MM.1S (cell line): ENCODE results near the gene MMP24OS.
A peak's percentile ranks its signal among the peaks of the same experiment; 100 is the strongest.

Experiments
- DNase-seq: peaks from one replicate; pipeline ENCODE4 v3.0.0-alpha.2; 2015
- H2AFZ ChIP-seq: fragments of 300-600 bp; sonication (generic); 2 replicates; pipeline ENCODE4 v1.6.0; 2016; ENCODE audit warnings: antibody characterized with exemption, low read length
- H3F3A ChIP-seq: fragments of 300-600 bp; sonication (generic); 2 replicates; pipeline ENCODE4 v1.6.1; 2016; ENCODE audit warnings: mild to moderate bottlenecking, antibody characterized with exemption, low read length, moderate library complexity, mixed read lengths; ENCODE audit not compliant: insufficient read depth
- H3K27ac ChIP-seq: fragments of 300-600 bp; sonication (generic); 2 replicates; pipeline ENCODE4 v1.5.1; 2016; ENCODE audit warnings: mild to moderate bottlenecking, low read length
- H3K27me3 ChIP-seq: fragments of 300-600 bp; sonication (generic); replicated peaks from 2 replicates; pipeline ENCODE4 v1.6.0; 2016; ENCODE audit warnings: low read length; ENCODE audit not compliant: insufficient read depth
- H3K36me3 ChIP-seq: fragments of 300-600 bp; sonication (generic); replicated peaks from 2 replicates; pipeline ENCODE4 v1.6.1; 2016; ENCODE audit warnings: mild to moderate bottlenecking, low read length, mixed read lengths; ENCODE audit not compliant: insufficient read depth
- H3K4me1 ChIP-seq: fragments of 300-600 bp; sonication (generic); 2 replicates; pipeline ENCODE4 v1.6.1; 2016; ENCODE audit warnings: low read length, mixed read lengths
- H3K4me2 ChIP-seq: fragments of 300-600 bp; sonication (generic); 2 replicates; pipeline ENCODE4 v1.6.0; 2016; ENCODE audit warnings: low read depth, low read length
- H3K4me3 ChIP-seq: fragments of 300-600 bp; sonication (generic); 2 replicates; pipeline ENCODE4 v1.5.1; 2016; ENCODE audit warnings: low read length, mixed read lengths
- H3K79me2 ChIP-seq: fragments of 300-600 bp; sonication (generic); 2 replicates; pipeline ENCODE4 v1.6.1; 2016; ENCODE audit warnings: mixed run types, low read length, mixed read lengths
- H3K9ac ChIP-seq: fragments of 300-600 bp; sonication (generic); 2 replicates; pipeline ENCODE4 v1.6.1; 2016; ENCODE audit warnings: low read length, mixed read lengths
- H3K9me2 ChIP-seq: fragments of 300-600 bp; sonication (generic); replicated peaks from 2 replicates; pipeline ENCODE4 v1.6.1; 2016; ENCODE audit warnings: mild to moderate bottlenecking, low read length, mixed read lengths; ENCODE audit not compliant: insufficient read depth
- H3K9me3 ChIP-seq: fragments of 300-600 bp; sonication (generic); replicated peaks from 2 replicates; pipeline ENCODE4 v1.6.1; 2016; ENCODE audit warnings: mild to moderate bottlenecking, low read length, mixed read lengths; ENCODE audit not compliant: insufficient read depth
- H4K20me1 ChIP-seq: fragments of 300-600 bp; sonication (generic); 2 replicates; pipeline ENCODE4 v1.6.1; 2016; ENCODE audit warnings: mild to moderate bottlenecking, low read length, moderate library complexity, mixed read lengths; ENCODE audit not compliant: insufficient read depth
- EZH2 ChIP-seq: fragments of 300-600 bp; sonication (generic); optimal IDR thresholded peaks from 2 replicates; pipeline ENCODE3; 2017; ENCODE audit warnings: low read depth, mild to moderate bottlenecking, antibody characterized with exemption, low read length, mixed read lengths
- EZH2phosphoT487 ChIP-seq: fragments of 300-600 bp; sonication (generic); IDR thresholded peaks from 2 replicates; pipeline ENCODE4 v1.6.1; 2018; ENCODE audit warnings: antibody characterized with exemption, low read length
- TF ChIP-seq, protein P1 (sequence below): fragments of 300-600 bp; sonication (generic); IDR thresholded peaks from 2 replicates; pipeline ENCODE4 v1.5.1; 2016; ENCODE audit warnings: antibody characterized with exemption, low read length, mixed read lengths

The MMP24OS gene

DNA sequence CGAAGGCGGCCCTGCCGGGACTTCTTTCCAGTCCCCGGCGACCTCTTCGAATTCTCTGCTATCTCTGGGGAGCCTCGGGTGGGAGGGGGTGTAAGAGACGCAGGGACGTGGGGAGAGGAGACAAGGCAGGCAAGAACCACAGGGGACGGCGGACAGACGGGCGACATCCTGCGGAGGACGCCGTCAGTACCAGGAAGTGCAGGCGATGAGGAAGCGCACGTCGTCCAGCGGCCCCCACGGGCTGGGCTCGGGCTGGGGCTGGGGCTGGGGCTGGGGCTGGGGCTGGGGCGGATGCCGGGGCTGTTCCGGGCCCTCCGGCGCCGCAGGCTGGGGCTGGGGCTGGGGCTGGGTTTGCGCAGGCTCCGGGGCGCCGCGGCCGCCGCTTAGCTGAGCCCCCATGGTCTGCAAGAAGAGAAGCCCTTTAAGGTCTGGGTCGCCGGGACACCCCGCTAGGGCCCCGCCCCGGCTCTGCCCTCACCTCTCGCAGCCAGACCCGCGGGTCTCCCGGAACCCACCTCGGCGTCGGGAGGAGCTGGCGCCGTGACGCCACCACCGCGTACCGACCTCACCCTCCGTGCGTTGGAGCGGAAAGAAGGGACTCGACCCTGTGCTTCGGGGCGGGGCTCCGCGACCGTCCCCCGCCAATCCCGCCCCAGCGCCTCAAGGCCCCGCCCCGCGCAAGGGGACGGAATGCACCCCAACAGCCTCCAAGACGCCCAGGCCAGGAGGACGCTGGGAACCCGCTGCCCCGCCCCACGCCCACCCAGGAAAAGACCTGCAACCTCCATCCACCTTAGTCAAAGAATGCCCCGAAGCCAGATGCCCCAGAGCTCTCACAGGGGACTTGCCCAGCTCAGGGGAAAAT, at the start of gene MMP24OS:
Gene MMP24OS (minus strand): TSS at position 592 of the 865 bp plus-strand sequence. CDS start 193 bp downstream, at position 399.
- Histone ChIP-seq H3K27me3 (no peaks in the 10 kb centered on the region), H3K9ac (peak within 1 kb of the TSS; percentile 76), H3K4me1 (no peaks in the 10 kb centered on the region), H3K36me3 (no peaks in the 10 kb centered on the region), H4K20me1 (no peaks in the 10 kb centered on the region), H2AFZ (peak within 1 kb of the TSS; percentile 39; the same call in 1 of the 2 replicates), H3F3A (peaks cover 14% of the 10 kb centered on the region), H3K9me3 (no peaks in the 10 kb centered on the region), H3K4me2 (peak within 1 kb of the TSS; percentile 95), H3K9me2 (no peaks in the 10 kb centered on the region), H3K27ac (peak within 1 kb of the TSS; percentile 66; the same call in 1 of the 2 replicates), H3K4me3 (peak within 1 kb of the TSS; percentile 69), H3K79me2 (peaks cover 36% of the 10 kb centered on the region)
- DNase-seq = peak; percentile 87
- TF ChIP-seq, protein P1, sequence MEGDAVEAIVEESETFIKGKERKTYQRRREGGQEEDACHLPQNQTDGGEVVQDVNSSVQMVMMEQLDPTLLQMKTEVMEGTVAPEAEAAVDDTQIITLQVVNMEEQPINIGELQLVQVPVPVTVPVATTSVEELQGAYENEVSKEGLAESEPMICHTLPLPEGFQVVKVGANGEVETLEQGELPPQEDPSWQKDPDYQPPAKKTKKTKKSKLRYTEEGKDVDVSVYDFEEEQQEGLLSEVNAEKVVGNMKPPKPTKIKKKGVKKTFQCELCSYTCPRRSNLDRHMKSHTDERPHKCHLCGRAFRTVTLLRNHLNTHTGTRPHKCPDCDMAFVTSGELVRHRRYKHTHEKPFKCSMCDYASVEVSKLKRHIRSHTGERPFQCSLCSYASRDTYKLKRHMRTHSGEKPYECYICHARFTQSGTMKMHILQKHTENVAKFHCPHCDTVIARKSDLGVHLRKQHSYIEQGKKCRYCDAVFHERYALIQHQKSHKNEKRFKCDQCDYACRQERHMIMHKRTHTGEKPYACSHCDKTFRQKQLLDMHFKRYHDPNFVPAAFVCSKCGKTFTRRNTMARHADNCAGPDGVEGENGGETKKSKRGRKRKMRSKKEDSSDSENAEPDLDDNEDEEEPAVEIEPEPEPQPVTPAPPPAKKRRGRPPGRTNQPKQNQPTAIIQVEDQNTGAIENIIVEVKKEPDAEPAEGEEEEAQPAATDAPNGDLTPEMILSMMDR = peak; percentile 32; the same call in 1 of the 2 replicates
- TF ChIP-seq EZH2phosphoT487 = no peak

DNA sequence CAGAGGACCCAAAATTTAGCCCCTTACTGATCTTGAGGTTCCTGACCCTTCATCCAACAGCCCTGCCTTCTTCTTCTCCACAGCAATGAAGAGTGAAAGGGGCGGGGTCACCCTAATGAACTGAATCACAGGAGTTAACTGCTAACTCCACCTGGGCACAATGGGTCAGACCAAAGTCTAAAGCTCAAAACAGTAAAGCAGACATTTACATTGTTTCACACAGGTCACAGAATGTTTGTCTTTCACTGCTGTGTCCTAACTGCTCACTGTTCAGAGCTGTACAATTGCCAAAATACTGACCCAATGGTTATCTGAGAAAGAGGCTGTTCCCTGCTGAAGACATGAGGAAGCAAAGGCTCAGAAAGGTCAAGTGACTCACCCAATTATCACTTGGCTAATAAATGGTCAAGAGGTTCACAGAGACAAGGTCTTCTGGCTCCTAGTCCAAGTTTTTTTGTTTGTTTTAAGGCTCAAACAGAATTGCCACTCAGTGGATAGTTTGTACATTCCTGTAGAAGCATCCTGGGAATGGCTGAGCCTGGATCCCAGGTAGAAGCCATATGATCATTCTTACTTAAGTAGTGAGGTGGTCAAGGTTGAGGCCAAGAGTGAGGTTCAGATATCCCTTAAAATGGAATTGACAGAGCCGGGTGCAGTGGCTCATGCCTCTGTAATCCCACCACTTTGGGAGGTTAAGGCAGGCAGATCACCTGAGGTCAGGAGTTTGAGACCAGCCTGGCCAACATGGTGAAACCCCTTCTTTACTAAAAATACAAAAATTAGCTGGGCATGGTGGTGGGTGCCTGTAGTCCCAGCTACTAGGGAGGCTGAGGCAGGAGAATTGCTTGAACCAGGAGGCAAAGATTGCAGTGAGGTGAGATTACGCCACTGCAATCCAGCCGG, 49.4 kb upstream of the MMP24OS start:
- Histone ChIP-seq H3F3A (no peaks in the 10 kb centered on the region), H2AFZ (no peak overlapping the region), H3K79me2 (no peaks in the 10 kb centered on the region), H3K9me3 (no peaks in the 10 kb centered on the region), H4K20me1 (no peaks in the 10 kb centered on the region), H3K4me1 (no peaks in the 10 kb centered on the region), H3K27ac (no peak overlapping the region), H3K4me2 (no peak overlapping the region), H3K27me3 (no peaks in the 10 kb centered on the region), H3K9me2 (no peaks in the 10 kb centered on the region), H3K4me3 (no peak overlapping the region), H3K9ac (no peak overlapping the region), H3K36me3 (no peaks in the 10 kb centered on the region)
- no peak for DNase-seq
- no peak for TF ChIP-seq EZH2phosphoT487
- no peak for TF ChIP-seq EZH2
- TF ChIP-seq, protein P1 = no peak

DNA sequence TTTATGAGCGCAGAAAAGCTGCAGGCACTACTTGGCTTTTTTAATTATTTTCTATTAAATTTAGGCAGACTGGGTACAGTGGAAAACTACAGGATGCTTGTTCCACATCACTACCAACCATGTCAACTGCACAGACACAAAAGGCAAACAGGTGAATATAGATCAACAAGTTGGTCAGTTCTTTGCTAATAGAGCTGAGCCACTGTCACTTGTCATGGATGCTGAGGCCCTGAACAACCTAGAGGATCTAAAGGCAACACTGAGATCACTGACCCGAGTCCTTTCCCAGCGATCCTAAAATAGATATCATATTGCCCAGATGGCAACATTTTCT, 48.8 kb upstream of the MMP24OS start:
- H3K9me2 ChIP-seq = no peaks in the 10 kb centered on the region
- H3K4me3 ChIP-seq = no peak overlapping the region
- H3K79me2 ChIP-seq = no peaks in the 10 kb centered on the region
- no peaks in the 10 kb centered on the region for H4K20me1 ChIP-seq
- no peak overlapping the region for H3K4me2 ChIP-seq
- no peaks in the 10 kb centered on the region for H3K27me3 ChIP-seq
- H3K9me3 ChIP-seq = no peaks in the 10 kb centered on the region
- H3K4me1 ChIP-seq = no peaks in the 10 kb centered on the region
- H3K9ac ChIP-seq = no peak overlapping the region
- no peaks in the 10 kb centered on the region for H3K36me3 ChIP-seq
- no peak for DNase-seq
- TF ChIP-seq EZH2 = no peak
- no peak for TF ChIP-seq EZH2phosphoT487
- TF ChIP-seq, protein P1 = no peak
- H3F3A ChIP-seq = no peaks in the 10 kb centered on the region
- no peak overlapping the region for H2AFZ ChIP-seq
- H3K27ac ChIP-seq = no peak overlapping the region
